MCF 10A (cell line): Measurements from ENCODE around the gene PSEN2. TPM values are rescaled to one million over a fixed set of nuclear protein-coding genes. Genes with fewer than 3 reads are reported as not detected.

ENCODE experiments used
- BruUV-seq: library from RNA; stranded (reverse); fragments of 400-500 nt; replicated peaks from 2 replicates; lab custom pipeline; 2021; lab: Mats Ljungman, UMichigan
- CTCF ChIA-PET: fragments of 300-600 bp; sonication (Branson Sonifier 250); formaldehyde crosslinking; extraction: SDS; loops from one replicate; lab custom pipeline; 2021; ENCODE audit warnings: antibody characterized with exemption, inconsistent platforms; lab: Yijun Ruan, JAX
- POLR2A ChIA-PET: fragments of 300-600, 350-650 bp; sonication (Branson Sonifier 250); formaldehyde crosslinking; extraction: SDS; loops from one replicate; lab custom pipeline; 2020; ENCODE audit warnings: antibody characterized with exemption, inconsistent platforms; lab: Yijun Ruan, JAX
- DNase-seq: peaks from one replicate; pipeline ENCODE4 v3.0.0-alpha.2; 2018; ENCODE audit not compliant: unreplicated experiment
- H3K27ac Mint-ChIP-seq: one replicate; pipeline ENCODE4 v1.8.0; 2022; ENCODE audit warnings: mild to moderate bottlenecking, low read depth, mixed read lengths; ENCODE audit not compliant: unreplicated experiment
- H3K27me3 Mint-ChIP-seq: one replicate; pipeline ENCODE4 v1.8.0; 2022; ENCODE audit warnings: mixed read lengths; ENCODE audit not compliant: insufficient read depth, unreplicated experiment
- H3K36me3 Mint-ChIP-seq: one replicate; pipeline ENCODE4 v1.8.0; 2022; ENCODE audit warnings: mild to moderate bottlenecking, moderate library complexity, mixed read lengths; ENCODE audit not compliant: insufficient read depth, unreplicated experiment
- H3K4me1 Mint-ChIP-seq: one replicate; pipeline ENCODE4 v1.8.0; 2022; ENCODE audit warnings: mixed read lengths; ENCODE audit not compliant: insufficient read depth, unreplicated experiment
- H3K4me3 Mint-ChIP-seq: one replicate; pipeline ENCODE4 v1.8.0; 2022; ENCODE audit warnings: mild to moderate bottlenecking, moderate library complexity, mixed read lengths; ENCODE audit not compliant: unreplicated experiment
- H3K9me3 Mint-ChIP-seq: one replicate; pipeline ENCODE4 v1.8.0; 2022; ENCODE audit warnings: mixed read lengths; ENCODE audit not compliant: unreplicated experiment
- CTCF ChIP-seq: fragments of 200-600 bp; IDR thresholded peaks from one replicate; pipeline ENCODE4 v1.8.0; 2022; ENCODE audit warnings: antibody characterized with exemption, mild to moderate bottlenecking; ENCODE audit not compliant: unreplicated experiment
- intact Hi-C: fragments of 100-400 bp; cut with micrococcal nuclease; formaldehyde crosslinking; loops from 2 replicates; pipeline ENCODE4 v1.14.1; 2022
- total RNA-seq: library from RNA; stranded (reverse); gene quantifications from 2 replicates; pipeline ENCODE4 v1.2.3, GENCODE V29; 2022

PSEN2 gene
- total RNA-seq, 1 experiment from 2014 or later: 31.3 TPM

GRCh38 chr1:226940029-226940805, 69.8 kb downstream of the PSEN2 start, which contains the start of gene COQ8A:
Gene COQ8A (plus strand): TSS chr1:226940294. CDS start chr1:226961386, 21,092 bp downstream.
- intact Hi-C loops: loop anchor here (1.0 kb wide), 1 partner anchor 497 kb away; no protein-coding TSS in a partner anchor
- no peaks in the 10 kb centered on the region for H3K27me3 Mint-ChIP-seq
- H3K4me1 Mint-ChIP-seq: peaks cover 43% of the 10 kb centered on the region
- CTCF ChIA-PET: interaction anchor here (0.6 to 1.4 kb wide), 8 partner anchors 31 to 509 kb away, joined by 3 to 5 read pairs (median 4); no protein-coding TSS in a partner anchor
- no TSS peak for BruUV-seq
- H3K9me3 Mint-ChIP-seq: peaks cover 2% of the 10 kb centered on the region
- peak; percentile 100 for DNase-seq
- peak within 1 kb of the TSS; percentile 93 for H3K27ac Mint-ChIP-seq
- no peak for TF ChIP-seq CTCF
- POLR2A ChIA-PET: interaction anchor here (0.5 to 5.0 kb wide), 48 partner anchors 9 to 1546 kb away, joined by 3 to 47 read pairs (median 4); partner anchors contain the start of gene PSEN2
- peak within 1 kb of the TSS; percentile 92 for H3K4me3 Mint-ChIP-seq
- H3K36me3 Mint-ChIP-seq: no peaks in the 10 kb centered on the region

GRCh38 chr1:226940806-226941067, 70.3 kb downstream of the PSEN2 start:
- DNase-seq: no peak
- H3K9me3 Mint-ChIP-seq: no peaks in the 10 kb centered on the region
- CTCF ChIA-PET: interaction anchor here (0.6 to 1.4 kb wide), 7 partner anchors 31 to 510 kb away, joined by 3 to 4 read pairs (median 3); no protein-coding TSS in a partner anchor
- BruUV-seq: no TSS peak
- no peak for TF ChIP-seq CTCF
- H3K4me1 Mint-ChIP-seq: peaks cover 43% of the 10 kb centered on the region
- peak overlapping the region; percentile 92 for H3K4me3 Mint-ChIP-seq
- intact Hi-C loops: loop anchor here (1.0 kb wide), 1 partner anchor 497 kb away; no protein-coding TSS in a partner anchor
- no peaks in the 10 kb centered on the region for H3K27me3 Mint-ChIP-seq
- H3K36me3 Mint-ChIP-seq: no peaks in the 10 kb centered on the region
- POLR2A ChIA-PET: interaction anchor here (0.5 to 5.0 kb wide), 35 partner anchors 9 to 1546 kb away, joined by 3 to 47 read pairs (median 4); partner anchors contain the start of gene PSEN2
- peak overlapping the region; percentile 93 for H3K27ac Mint-ChIP-seq

GRCh38 chr1:226942392-226942791, 72.0 kb downstream of the PSEN2 start:
- POLR2A ChIA-PET: interaction anchor here (0.6 to 1.4 kb wide), 4 partner anchors 32 to 446 kb away, joined by 3 to 4 read pairs (median 3); no protein-coding TSS in a partner anchor
- CTCF ChIA-PET: interaction anchor here (0.6 kb wide), 1 partner anchor 64 kb away, joined by 3 read pairs; no protein-coding TSS in a partner anchor
- Mint-ChIP-seq H3K27ac (no peak overlapping the region), H3K9me3 (no peaks in the 10 kb centered on the region), H3K27me3 (no peaks in the 10 kb centered on the region), H3K4me1 (peaks cover 58% of the 10 kb centered on the region), H3K4me3 (peak overlapping the region; percentile 92), H3K36me3 (no peaks in the 10 kb centered on the region)
- BruUV-seq: no TSS peak
- intact Hi-C loops: no loop called here
- DNase-seq: no peak
- no peak for TF ChIP-seq CTCF

GRCh38 chr1:226943156-226943555, 72.7 kb downstream of the PSEN2 start:
- ChIA-PET CTCF (interaction anchor here (0.6 kb wide), 2 partner anchors 26 to 41 kb away, joined by 3 to 4 read pairs; no protein-coding TSS in a partner anchor), POLR2A (interaction anchor here (1.3 to 1.4 kb wide), 2 partner anchors 73 to 373 kb away, joined by 3 to 5 read pairs; no protein-coding TSS in a partner anchor)
- H3K27me3 Mint-ChIP-seq: no peaks in the 10 kb centered on the region
- no peak overlapping the region for H3K4me3 Mint-ChIP-seq
- no peaks in the 10 kb centered on the region for H3K36me3 Mint-ChIP-seq
- intact Hi-C loops: no loop called here
- no peak for TF ChIP-seq CTCF
- peak overlapping the region; percentile 1 for H3K27ac Mint-ChIP-seq
- BruUV-seq: no TSS peak
- peaks cover 58% of the 10 kb centered on the region for H3K4me1 Mint-ChIP-seq
- H3K9me3 Mint-ChIP-seq: peaks cover 3% of the 10 kb centered on the region
- peak; percentile 16 for DNase-seq
